H1 (cell line): ENCODE results near the gene BAIAP2. TPM values are rescaled to one million over a fixed set of nuclear protein-coding genes. Genes with fewer than 3 reads are reported as not detected.

ENCODE experiments used
- CTCF ChIA-PET: fragments of 300-600 bp; sonication (Branson Sonifier 250); formaldehyde crosslinking; loops from one replicate; lab custom pipeline; 2021; ENCODE audit not compliant: partially characterized antibody; lab: Charles Lee
- POLR2A ChIA-PET: fragments of 300-600 bp; sonication (Branson Sonifier 250); formaldehyde crosslinking; loops from one replicate; lab custom pipeline; 2021; ENCODE audit warnings: inconsistent platforms; ENCODE audit not compliant: partially characterized antibody; lab: Charles Lee
- DNase-seq, 2 experiments: peaks; one replicate each; pipeline versions ENCODE4 v3.0.0 to v3.0.0-alpha.2; 2010 to 2022; ENCODE audit warnings: low spot score in 2 of 2, low read depth in 1 of 2, mixed read lengths in 1 of 2
- FAIRE-seq: peaks from 2 replicates; lab custom pipeline; 2011; peaks lifted over from hg19 to GRCh38; lab: Jason Lieb, UNC
- H2AFZ ChIP-seq: 2 replicates; pipeline ENCODE4 v1.8.1; 2012; ENCODE audit warnings: low read length, inconsistent platforms
- H2AK5ac ChIP-seq: 2 replicates; pipeline ENCODE4 v1.6.1; 2013; ENCODE audit warnings: low read depth, low read length
- H2BK120ac ChIP-seq: replicated peaks from 2 replicates; pipeline ENCODE3; 2013; ENCODE audit warnings: low read depth, low read length, inconsistent platforms
- H2BK12ac ChIP-seq: 2 replicates; pipeline ENCODE4 v1.6.1; 2013; ENCODE audit warnings: low read depth, low read length
- H2BK15ac ChIP-seq: 2 replicates; pipeline ENCODE4 v1.6.1; 2013; ENCODE audit warnings: low read length
- H2BK20ac ChIP-seq: 2 replicates; pipeline ENCODE4 v1.6.1; 2013; ENCODE audit warnings: low read length
- H2BK5ac ChIP-seq: 2 replicates; pipeline ENCODE4 v1.6.1; 2013; ENCODE audit warnings: low read depth, low read length
- H3K14ac ChIP-seq: 2 replicates; pipeline ENCODE4 v1.6.1; 2013; ENCODE audit warnings: inconsistent platforms; ENCODE audit not compliant: insufficient read length
- H3K18ac ChIP-seq: 2 replicates; pipeline ENCODE4 v1.6.1; 2013; ENCODE audit warnings: low read length; ENCODE audit errors: extremely low read depth
- H3K23ac ChIP-seq: 2 replicates; pipeline ENCODE4 v1.6.1; 2013; ENCODE audit warnings: inconsistent platforms; ENCODE audit not compliant: insufficient read length
- H3K23me2 ChIP-seq: 2 replicates; pipeline ENCODE4 v1.6.1; 2013; ENCODE audit warnings: low read depth, low read length
- H3K27ac ChIP-seq: 2 replicates; pipeline ENCODE4 v1.6.1; 2011; ENCODE audit warnings: low read depth, low read length, inconsistent platforms
- H3K27me3 ChIP-seq, 4 experiments: replicated peaks in 1 of 4; 1 replicate in 1 of 4; 2 replicates in 3 of 4; pipeline versions ENCODE4 v1.6.1 to v1.8.1; 2011 to 2013; ENCODE audit warnings: low read length in 3 of 4, mild to moderate bottlenecking in 3 of 4, inconsistent platforms in 2 of 4, mixed read lengths in 2 of 4, moderate library complexity in 1 of 4; ENCODE audit not compliant: control insufficient read depth in 3 of 4, insufficient read depth in 3 of 4; ENCODE audit errors: extremely low read depth in 1 of 4
- H3K36me3 ChIP-seq, 4 experiments: 2 replicates each; pipeline versions ENCODE4 v1.6.1 to v1.8.1; 2011 to 2013; ENCODE audit warnings: mild to moderate bottlenecking in 4 of 4, low read length in 3 of 4, moderate library complexity in 2 of 4, control low read depth in 1 of 4, inconsistent platforms in 1 of 4; ENCODE audit not compliant: insufficient read depth in 4 of 4, control insufficient read depth in 2 of 4
- H3K4ac ChIP-seq: replicated peaks from 2 replicates; pipeline ENCODE3; 2013; ENCODE audit warnings: low read length, low read depth, mixed read lengths, inconsistent platforms; ENCODE audit not compliant: insufficient read length
- H3K4me1 ChIP-seq, 4 experiments: replicated peaks in 1 of 4; 1 replicate in 1 of 4; 2 replicates in 3 of 4; pipeline versions ENCODE4 v1.6.1 to v1.8.1; 2011 to 2013; ENCODE audit warnings: low read length in 3 of 4, inconsistent platforms in 2 of 4, mixed read lengths in 1 of 4; ENCODE audit not compliant: insufficient read depth in 4 of 4, control insufficient read depth in 3 of 4
- H3K4me2 ChIP-seq, 2 experiments: 2 replicates each; pipeline versions ENCODE4 v1.6.1 to v1.8.1; 2011 to 2013; ENCODE audit warnings: low read depth in 2 of 2, low read length in 2 of 2, control low read depth in 1 of 2, inconsistent platforms in 1 of 2, mild to moderate bottlenecking in 1 of 2; ENCODE audit not compliant: insufficient read depth in 1 of 2
- H3K4me3 ChIP-seq, 4 experiments: fragments of 200-600, 300-600 bp in 1 of 4; sonication (generic), shearing (Covaris generic), sonication (Bioruptor Twin) in 1 of 4; 2 replicates each; pipeline versions ENCODE4 v1.5.1 to v1.8.1; 2011 to 2016; ENCODE audit warnings: low read length in 4 of 4, low read depth in 3 of 4, control low read depth in 2 of 4, inconsistent platforms in 2 of 4, mild to moderate bottlenecking in 2 of 4, mixed read lengths in 1 of 4, moderate library complexity in 1 of 4; ENCODE audit not compliant: insufficient read depth in 2 of 4; ENCODE audit errors: extremely low read depth in 1 of 4
- H3K56ac ChIP-seq: replicated peaks from 2 replicates; pipeline ENCODE3; 2013; ENCODE audit warnings: low read depth, mild to moderate bottlenecking, mixed read lengths, low read length, inconsistent platforms; ENCODE audit not compliant: insufficient read length
- H3K79me1 ChIP-seq: 2 replicates; pipeline ENCODE4 v1.6.1; 2013; ENCODE audit warnings: low read depth, low read length, control low read depth
- H3K79me2 ChIP-seq, 2 experiments: 2 replicates each; pipeline versions ENCODE4 v1.6.1 to v1.8.1; 2012 to 2013; ENCODE audit warnings: low read length in 2 of 2, mild to moderate bottlenecking in 2 of 2, inconsistent platforms in 1 of 2; ENCODE audit not compliant: insufficient read depth in 2 of 2, control insufficient read depth in 1 of 2
- H3K9ac ChIP-seq, 4 experiments: replicated peaks in 1 of 4; 1 replicate in 1 of 4; 2 replicates in 3 of 4; pipeline versions ENCODE4 v1.6.1 to v1.8.1; 2011 to 2013; ENCODE audit warnings: low read depth in 3 of 4, low read length in 3 of 4, control low read depth in 2 of 4, mild to moderate bottlenecking in 2 of 4, moderate library complexity in 2 of 4, inconsistent platforms in 1 of 4; ENCODE audit errors: extremely low read depth in 1 of 4
- H3K9me3 ChIP-seq, 2 experiments: 2 replicates each; pipeline versions ENCODE4 v1.6.1 to v1.8.1; 2012 to 2013; ENCODE audit warnings: mild to moderate bottlenecking in 2 of 2, moderate library complexity in 2 of 2, control low read depth in 1 of 2, inconsistent platforms in 1 of 2, low read depth in 1 of 2, low read length in 1 of 2, mixed read lengths in 1 of 2; ENCODE audit not compliant: insufficient read depth in 2 of 2
- H4K20me1 ChIP-seq, 2 experiments: replicated peaks in 1 of 2; 2 replicates each; pipeline versions ENCODE3 to v1.8.1; 2011 to 2013; ENCODE audit warnings: inconsistent platforms in 2 of 2, low read length in 2 of 2, mild to moderate bottlenecking in 1 of 2; ENCODE audit not compliant: insufficient read depth in 2 of 2, control insufficient read depth in 1 of 2
- H4K5ac ChIP-seq: 2 replicates; pipeline ENCODE4 v1.6.1; 2013; ENCODE audit warnings: low read length, low read depth, mixed read lengths, inconsistent platforms; ENCODE audit not compliant: insufficient read length
- H4K8ac ChIP-seq: 2 replicates; pipeline ENCODE4 v1.8.0; 2013; ENCODE audit warnings: mild to moderate bottlenecking, moderate library complexity, low read length, inconsistent platforms; ENCODE audit not compliant: insufficient read depth; ENCODE audit errors: extremely low read depth
- H4K91ac ChIP-seq: replicated peaks from 2 replicates; pipeline ENCODE3; 2013; ENCODE audit warnings: low read length, mixed read lengths, inconsistent platforms; ENCODE audit not compliant: insufficient read length
- EP300 ChIP-seq, 2 experiments: IDR thresholded peaks; 1 replicate in 1 of 2; 2 replicates in 1 of 2; pipeline ENCODE4 v1.6.1; 2011 to 2012; ENCODE audit warnings: low read depth in 2 of 2, low read length in 2 of 2, mild to moderate bottlenecking in 2 of 2, borderline replicate concordance in 1 of 2, inconsistent platforms in 1 of 2, moderate library complexity in 1 of 2
- EZH2 ChIP-seq: fragments of 200-600 bp; sonication (generic); IDR thresholded peaks from 2 replicates; pipeline ENCODE4 v1.7.1; 2012; ENCODE audit warnings: low read depth, mild to moderate bottlenecking, moderate library complexity, low read length, inconsistent platforms; ENCODE audit not compliant: severe bottlenecking
- GABPA ChIP-seq: IDR thresholded peaks from 2 replicates; pipeline ENCODE4 v1.6.1; 2011; ENCODE audit warnings: mild to moderate bottlenecking, low read length, moderate library complexity, borderline replicate concordance; ENCODE audit not compliant: insufficient read depth
- RAD21 ChIP-seq, 2 experiments: IDR thresholded peaks in 1 of 2; conservative IDR thresholded peaks in 1 of 2; 2 replicates each; pipeline ENCODE4 v1.6.1; 2011; ENCODE audit warnings: low read depth in 2 of 2, low read length in 2 of 2, improper control_type of control experiment in 1 of 2, inconsistent platforms in 1 of 2, mild to moderate bottlenecking in 1 of 2, moderate library complexity in 1 of 2
- WGBS, 2 experiments: shearing (Covaris generic) in 1 of 2; methylation state at CpG; one replicate each; pipeline versions ENCODE4 v1.1.6 to v1.1.7; 2013 to 2015; ENCODE audit warnings: low lambda C conversion rate in 2 of 2, mixed read lengths in 2 of 2, inconsistent platforms in 1 of 2, low coverage in 1 of 2, missing lambda C conversion rate in 1 of 2; ENCODE audit not compliant: insufficient replicate concordance in 2 of 2, insufficient coverage in 1 of 2, insufficient read length in 1 of 2; ENCODE audit errors: extremely low coverage in 1 of 2, missing lambda C conversion rate in 1 of 2; 5-methylcytosine and 5-hydroxymethylcytosine counted together
- polyA plus RNA-seq, 7 experiments: library from polyadenylated mRNA; depleted of rRNA in 3 of 7; stranded (reverse) in 5 of 7; unstranded in 2 of 7; fragments of >200 nt in 5 of 7; fragments of 200-250 nt in 2 of 7; gene quantifications; 1 replicate in 5 of 7; 2 replicates in 1 of 7; 4 replicates in 1 of 7; pipeline versions ENCODE4 v1.2.1 to v1.2.3, GENCODE V29; 2011 to 2013; ENCODE audit warnings: missing spikeins in 2 of 7, mixed read lengths in 2 of 7
- total RNA-seq: library from RNA; stranded (reverse); fragmentation: NEBNext Ultra II Directional; extraction: Animal tissue kit (Norgen Biotek cat#: 25700); gene quantifications from 2 replicates; pipeline ENCODE4 v1.2.1, GENCODE V29; 2021
- TF ChIP-seq, protein P1 (sequence below), 3 experiments: IDR thresholded peaks; 1 replicate in 2 of 3; 2 replicates in 1 of 3; pipeline versions ENCODE4 v1.5.1 to v1.6.1; 2011; ENCODE audit warnings: low read length in 3 of 3, mild to moderate bottlenecking in 3 of 3, inconsistent platforms in 2 of 3, low read depth in 1 of 3, moderate library complexity in 1 of 3; ENCODE audit not compliant: insufficient read depth in 1 of 3; ENCODE audit errors: control extremely low read depth in 1 of 3

The BAIAP2 gene
- total and polyA plus RNA-seq, 2 of the 8 experiments (the other 6 are each of a cell fraction or from before 2014, with no cell fraction given) = 10.0 to 22.8 TPM

- Histone ChIP-seq H2BK20ac (no peak overlapping the region), H3K14ac (no peak overlapping the region), H2BK5ac (no peak overlapping the region), H3K9me3 (no peaks in the 10 kb centered on the region), H3K9ac (no peak overlapping the region), H2AK5ac (no peak overlapping the region), H3K27me3 (no peaks in the 10 kb centered on the region), H3K18ac (no peak overlapping the region), H2BK12ac (no peak overlapping the region), H3K4me2 (no peak overlapping the region), H3K23ac (no peak overlapping the region), H4K5ac (no peak overlapping the region), H4K91ac (no peak overlapping the region), H3K79me1 (no peaks in the 10 kb centered on the region), H3K4me3 (no peak overlapping the region), H4K20me1 (peaks cover 0 to 2% of the 10 kb centered on the region in 2 experiments), H3K79me2 (no peaks in the 10 kb centered on the region), H3K4me1 (peaks cover 0 to 11% (median 6%) of the 10 kb centered on the region in 4 experiments; a peak in 3 of 7 replicates), H4K8ac (peak overlapping the region; percentile 51), H3K56ac (no peak overlapping the region), H3K27ac (no peak overlapping the region), H2BK120ac (no peak overlapping the region), H3K36me3 (no peaks in the 10 kb centered on the region), H2BK15ac (no peak overlapping the region), H2AFZ (no peak overlapping the region), H3K4ac (no peak overlapping the region), H3K23me2 (no peaks in the 10 kb centered on the region)
- CTCF ChIA-PET = interaction anchor here (0.7 to 1.6 kb wide), 25 partner anchors 9 to 141 kb away, joined by 3 to 8 read pairs (median 3); no protein-coding TSS in a partner anchor
- DNase-seq (peak in 1 of 2 experiments; percentile 72), FAIRE-seq (no peak)
- WGBS, 2 experiments = 79% methylated on average over 11 of the region's 11 CpGs; no CpG with 5 or more reads in 1 of the 2 experiments
- POLR2A ChIA-PET = interaction anchor here (1.3 kb wide), 1 partner anchor 10 kb away, joined by 3 read pairs; no protein-coding TSS in a partner anchor
- peak; percentile 69 for TF ChIP-seq GABPA
- no peak for TF ChIP-seq EZH2
- TF ChIP-seq, protein P1, sequence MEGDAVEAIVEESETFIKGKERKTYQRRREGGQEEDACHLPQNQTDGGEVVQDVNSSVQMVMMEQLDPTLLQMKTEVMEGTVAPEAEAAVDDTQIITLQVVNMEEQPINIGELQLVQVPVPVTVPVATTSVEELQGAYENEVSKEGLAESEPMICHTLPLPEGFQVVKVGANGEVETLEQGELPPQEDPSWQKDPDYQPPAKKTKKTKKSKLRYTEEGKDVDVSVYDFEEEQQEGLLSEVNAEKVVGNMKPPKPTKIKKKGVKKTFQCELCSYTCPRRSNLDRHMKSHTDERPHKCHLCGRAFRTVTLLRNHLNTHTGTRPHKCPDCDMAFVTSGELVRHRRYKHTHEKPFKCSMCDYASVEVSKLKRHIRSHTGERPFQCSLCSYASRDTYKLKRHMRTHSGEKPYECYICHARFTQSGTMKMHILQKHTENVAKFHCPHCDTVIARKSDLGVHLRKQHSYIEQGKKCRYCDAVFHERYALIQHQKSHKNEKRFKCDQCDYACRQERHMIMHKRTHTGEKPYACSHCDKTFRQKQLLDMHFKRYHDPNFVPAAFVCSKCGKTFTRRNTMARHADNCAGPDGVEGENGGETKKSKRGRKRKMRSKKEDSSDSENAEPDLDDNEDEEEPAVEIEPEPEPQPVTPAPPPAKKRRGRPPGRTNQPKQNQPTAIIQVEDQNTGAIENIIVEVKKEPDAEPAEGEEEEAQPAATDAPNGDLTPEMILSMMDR (IDR thresholded peaks at IDR 0.05; ENCODE audit: control extremely low read depth in 1 of 3, insufficient read depth in 1 of 3, low read depth in 1 of 3, low read length in 3 of 3) = peak; percentile 53 to 64 (median 62)
- peak; percentile 72 to 77 for TF ChIP-seq RAD21 (IDR thresholded peaks at IDR 0.05 in 1 of 2, conservative IDR thresholded peaks at IDR 0.05 in 1 of 2; ENCODE audit: low read depth in 2 of 2, low read length in 2 of 2)
- TF ChIP-seq EP300 (IDR thresholded peaks at IDR 0.05; ENCODE audit: borderline replicate concordance in 1 of 2, low read depth in 2 of 2, low read length in 2 of 2) = no peak
Observed at GRCh38 chr17:81129289-81129688, 94.3 kb downstream of the BAIAP2 start.
